ENCODE measurements around the gene CIRBP.
A peak's percentile ranks its signal among the peaks of the same experiment; 100 is the strongest.

The CIRBP gene

DNA sequence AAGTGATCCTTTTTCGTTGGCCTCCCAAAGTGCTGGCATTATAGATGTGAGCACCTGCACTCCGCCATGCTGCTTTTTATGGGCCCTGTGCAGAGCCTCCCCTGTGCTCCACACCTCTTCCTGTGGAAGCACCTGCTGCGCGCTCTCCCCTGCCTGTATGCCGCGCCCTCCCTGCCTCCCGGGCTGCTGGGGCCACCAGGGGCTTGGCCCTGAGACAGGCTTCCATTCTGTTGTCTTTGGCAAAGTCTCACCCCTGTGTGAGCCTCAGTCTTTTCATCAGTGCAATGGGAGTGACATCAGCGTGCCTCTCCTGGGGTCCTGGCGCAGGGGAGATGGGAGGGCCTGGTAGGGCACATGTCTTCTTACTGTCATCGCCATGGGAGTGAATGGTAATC, 7.5 kb downstream of the CIRBP start:
- no peak for DNase-seq

DNA sequence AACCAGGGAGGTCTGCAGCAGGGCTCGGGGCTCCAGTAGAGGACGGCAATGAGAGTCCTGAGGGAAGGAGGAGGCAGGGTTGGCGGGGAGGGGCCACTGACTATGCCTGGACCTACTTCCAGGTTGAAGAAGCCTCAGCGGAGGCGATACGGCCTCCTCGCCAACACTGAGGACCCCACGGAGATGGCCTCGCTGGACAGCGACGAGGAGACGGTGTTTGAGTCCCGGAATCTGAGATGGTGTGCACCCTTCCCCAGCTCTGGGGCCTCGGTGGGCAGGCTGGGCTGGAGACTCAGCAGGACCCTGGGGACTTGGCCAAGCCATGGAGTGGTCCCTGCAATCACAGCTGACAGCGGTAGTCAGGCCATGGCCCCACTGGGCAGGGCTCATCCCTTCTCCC, 7.9 kb downstream of the CIRBP start:
- no peak for DNase-seq

DNA sequence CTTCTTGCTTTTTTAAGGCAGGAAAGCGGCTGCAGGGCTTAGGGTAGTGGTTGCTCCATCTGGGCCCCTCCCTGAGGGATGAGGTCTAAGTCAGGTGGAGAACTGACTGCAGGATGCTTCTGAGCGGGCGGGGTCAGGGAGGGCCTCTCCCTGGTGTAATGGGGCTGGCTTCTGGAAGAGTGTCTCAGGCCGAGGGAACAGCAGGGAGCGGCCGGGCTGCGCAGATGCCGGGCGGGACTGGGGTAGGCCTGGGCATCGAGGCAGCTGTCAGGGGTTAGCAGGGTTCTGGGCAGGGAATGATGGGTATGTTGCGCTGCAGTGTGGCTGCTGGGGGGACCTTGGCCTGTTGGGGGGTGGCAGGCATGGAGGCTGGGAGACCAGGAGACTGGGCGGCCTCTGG, 8.9 kb downstream of the CIRBP start:
- no peak for DNase-seq

DNA sequence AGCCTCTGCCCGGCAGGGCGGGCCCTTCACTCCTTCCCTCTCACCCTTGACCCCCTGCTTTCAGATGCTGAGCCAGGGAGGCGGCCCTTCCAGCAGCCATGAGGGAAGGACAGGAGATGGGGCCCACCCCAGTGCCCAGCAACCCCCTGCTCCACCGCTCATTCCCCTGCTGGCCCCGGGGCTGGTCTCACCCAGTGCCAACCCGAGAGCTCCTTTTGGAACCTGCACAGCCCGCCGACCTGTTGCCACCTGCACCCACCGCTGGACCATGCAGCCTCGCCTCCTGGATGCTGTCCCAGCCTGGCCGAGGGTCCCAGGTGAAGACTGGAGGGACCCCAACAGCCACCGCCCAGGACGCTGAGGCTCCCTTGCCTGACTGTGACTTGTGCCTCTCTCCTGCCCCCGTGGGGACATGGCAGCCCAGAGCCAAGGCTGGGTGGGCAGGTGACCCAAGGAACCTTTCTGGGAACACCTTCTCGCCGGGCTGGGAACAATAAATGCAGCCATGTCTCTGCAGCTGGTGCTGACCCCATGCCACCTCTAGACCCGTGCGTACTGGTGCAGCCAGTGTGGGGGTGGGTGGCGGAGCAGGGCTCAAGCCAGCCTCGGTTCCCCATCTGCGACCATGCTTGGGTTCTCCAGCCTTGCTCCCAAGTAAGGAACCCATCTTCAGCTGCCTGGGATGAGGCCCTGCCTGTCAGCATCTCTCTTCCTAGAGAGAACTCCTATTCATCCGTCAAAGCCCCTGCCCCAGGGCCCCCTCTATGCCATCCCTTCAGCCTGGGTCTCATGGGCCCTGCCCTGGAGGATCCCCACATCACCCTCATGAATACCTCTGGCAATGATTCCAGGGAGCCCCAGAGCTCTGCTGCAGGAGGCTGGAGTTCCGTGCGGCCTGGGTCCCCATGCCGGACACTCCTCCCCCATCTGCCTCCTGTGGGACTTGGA, 9.9 kb downstream of the CIRBP start:
- no peak for DNase-seq

DNA sequence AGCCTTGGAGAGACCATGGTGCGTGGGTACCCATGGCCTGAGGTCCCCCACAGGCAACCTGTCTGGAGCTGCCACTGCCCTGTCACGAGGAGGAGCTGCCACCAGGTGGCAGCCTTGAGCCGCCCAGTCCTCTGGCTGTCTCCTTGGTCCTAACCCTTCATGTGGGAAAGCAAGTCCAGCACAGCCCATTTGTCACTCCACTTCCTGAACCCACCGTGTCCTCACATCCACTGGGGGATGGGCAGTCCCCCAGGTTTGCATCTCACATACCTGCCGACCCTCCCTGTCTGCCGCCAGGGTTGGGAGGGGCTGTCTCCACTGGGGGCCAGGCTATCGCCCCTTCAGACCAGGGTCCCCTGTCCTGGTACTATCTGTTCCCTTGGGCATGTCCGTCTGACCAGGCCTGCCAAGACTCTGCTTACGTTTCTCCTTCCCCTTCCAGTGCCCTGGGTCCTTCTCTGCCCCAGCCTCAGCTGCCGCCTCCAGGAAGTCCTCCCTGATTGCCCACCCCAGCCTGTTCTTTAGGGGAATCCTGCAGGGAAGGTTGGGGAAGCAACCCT, 10.7 kb downstream of the CIRBP start:
- DNase-seq: peak in 54 of 56 donors; percentile 27 to 89 (median 70)

DNA sequence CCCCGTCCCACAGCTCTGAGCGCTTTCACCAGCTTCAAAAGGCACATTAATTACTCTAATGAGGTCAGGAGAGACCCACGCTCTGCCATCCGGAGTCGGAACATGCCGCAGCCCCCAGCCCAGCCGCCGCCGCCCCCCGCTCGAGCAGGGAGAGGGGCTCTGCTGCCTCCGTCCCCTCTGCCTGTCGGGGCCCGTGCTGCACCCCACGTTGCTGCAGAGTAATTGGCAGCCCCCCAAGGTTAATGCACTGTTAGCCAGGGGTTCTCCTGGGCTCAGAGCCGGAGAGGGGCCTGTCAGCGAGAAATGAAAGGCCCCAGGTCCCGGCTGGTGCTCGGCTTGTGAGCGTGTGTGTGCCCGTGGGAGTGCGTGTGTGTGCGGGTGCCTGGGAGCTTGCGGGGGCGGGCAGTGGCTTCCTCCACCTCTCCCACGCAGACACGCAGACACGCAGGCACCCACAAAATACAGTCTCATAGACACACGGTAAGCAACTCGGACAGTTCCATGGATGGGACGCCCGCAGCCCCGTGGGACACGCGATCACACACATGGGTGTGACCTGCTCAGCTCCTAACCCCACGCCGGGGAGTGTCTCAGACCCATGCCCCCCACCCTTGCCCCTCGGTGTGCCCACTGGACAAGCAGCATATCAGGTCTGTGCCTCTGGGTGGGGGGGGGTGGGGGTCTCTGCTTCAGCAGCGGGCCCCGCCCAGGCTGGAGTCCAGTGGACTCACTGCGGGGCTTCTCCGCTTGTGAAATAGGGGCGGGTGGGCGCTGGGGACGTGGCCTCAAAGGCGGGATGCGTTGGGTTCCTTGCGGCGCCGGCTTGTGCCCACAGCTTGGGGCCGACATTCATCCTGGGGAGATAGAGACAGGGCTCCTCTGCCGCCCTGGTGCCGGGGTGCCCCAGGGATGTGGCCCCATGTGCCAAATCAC, 11.8 kb downstream of the CIRBP start:
- DNase-seq: peak in 1 of 56 donors; percentile 19

DNA sequence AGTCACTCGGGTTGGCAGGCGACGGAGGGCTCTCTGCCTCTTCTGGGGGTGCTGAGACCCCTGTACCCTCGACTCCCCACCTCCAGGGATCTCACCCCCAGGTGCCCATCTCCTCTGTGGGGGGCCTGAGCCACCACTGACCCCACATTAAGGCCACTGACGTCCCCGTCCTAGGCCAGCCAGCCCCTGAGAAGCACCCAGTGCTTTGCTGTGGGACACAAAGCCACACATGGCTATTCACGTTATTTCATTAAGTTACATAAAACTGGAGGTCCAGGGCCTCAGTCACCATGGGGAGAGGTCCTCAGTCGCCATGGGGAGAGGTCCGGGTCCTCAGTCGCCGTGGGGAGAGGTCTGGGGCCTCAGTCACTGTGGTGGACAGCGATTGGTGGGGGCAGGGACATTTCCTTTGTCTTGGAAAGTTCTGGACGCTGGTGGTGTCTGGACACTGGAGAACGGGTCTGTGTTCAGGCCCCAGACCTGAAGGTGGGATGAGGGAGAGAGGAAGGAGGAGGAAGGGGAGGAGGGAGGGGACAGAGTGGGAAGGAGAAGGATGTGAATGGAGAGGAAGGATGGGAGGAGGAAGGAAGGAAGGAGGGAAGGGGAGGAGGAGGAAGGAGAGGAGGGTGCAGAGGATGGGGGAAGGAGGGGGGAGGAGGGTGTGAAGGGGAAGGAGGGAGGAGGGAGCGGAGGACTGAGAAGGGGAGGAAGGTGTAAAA, 12.6 kb downstream of the CIRBP start:
- DNase-seq: no peak

DNA sequence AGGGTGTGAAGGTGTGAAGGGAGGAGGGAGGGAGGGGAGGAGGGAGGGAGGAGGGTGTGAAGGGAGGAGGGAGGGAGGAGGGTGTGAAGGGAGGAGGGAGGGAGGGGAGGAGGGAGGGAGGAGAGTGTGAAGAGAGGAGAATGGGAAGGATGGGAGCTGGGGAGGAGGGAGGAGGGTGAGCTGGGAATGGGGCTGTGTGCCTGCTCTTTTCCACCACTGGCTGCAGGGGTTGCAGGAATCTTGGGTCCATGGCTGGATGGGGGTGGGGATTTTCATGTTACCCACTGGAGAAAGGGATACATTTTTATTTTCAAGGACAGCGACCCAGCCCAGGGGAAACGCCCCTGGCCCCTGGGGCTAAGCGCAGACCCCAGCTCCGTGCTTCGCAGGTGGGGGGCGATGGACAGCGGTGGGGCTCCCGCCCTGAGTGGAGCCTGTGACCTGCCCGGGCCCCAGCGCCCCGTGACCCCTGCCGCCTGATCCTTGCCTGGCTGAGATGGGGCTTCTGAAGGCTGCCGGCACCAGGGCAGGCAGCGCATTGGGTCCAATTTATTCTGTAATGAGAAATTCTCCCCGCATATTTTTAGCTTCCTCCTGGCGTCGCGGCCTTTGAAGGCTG, 13.6 kb downstream of the CIRBP start:
- no peak for DNase-seq

DNA sequence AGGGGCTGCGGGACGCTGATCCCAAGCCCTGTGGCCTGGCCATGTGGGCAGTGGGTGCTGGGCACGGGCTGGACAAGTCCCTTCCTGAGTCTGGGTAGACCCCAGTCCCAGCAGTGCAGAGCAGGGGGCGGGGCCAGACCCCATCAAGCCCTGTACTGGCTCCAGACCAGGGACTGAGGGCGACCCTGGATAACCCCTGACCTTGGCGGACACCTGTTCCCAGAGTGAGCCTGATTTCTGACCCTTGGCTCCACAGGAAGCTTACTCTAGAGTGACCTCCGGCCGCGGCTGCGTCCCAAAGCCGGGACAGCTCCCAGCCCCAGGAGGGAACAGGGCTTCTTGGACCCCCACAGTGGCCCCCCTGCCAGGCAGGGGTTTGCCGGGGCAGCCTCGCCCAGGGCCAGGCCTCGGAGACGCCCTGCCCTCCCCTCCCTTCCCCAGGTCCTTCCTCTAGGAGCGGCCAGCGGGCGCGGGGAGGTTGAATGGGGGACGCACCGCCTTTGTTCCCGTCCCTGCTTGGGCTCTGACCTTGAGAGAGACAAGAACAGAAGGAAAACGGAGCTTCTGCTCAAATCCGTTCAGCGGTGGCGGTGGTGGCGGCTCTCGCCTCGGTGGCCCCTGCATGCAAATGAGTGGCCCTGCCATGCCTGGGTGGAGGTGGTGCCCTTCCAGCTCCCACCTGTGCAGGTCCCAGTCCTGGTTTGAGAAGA, 14.2 kb downstream of the CIRBP start:
- DNase-seq: no peak

DNA sequence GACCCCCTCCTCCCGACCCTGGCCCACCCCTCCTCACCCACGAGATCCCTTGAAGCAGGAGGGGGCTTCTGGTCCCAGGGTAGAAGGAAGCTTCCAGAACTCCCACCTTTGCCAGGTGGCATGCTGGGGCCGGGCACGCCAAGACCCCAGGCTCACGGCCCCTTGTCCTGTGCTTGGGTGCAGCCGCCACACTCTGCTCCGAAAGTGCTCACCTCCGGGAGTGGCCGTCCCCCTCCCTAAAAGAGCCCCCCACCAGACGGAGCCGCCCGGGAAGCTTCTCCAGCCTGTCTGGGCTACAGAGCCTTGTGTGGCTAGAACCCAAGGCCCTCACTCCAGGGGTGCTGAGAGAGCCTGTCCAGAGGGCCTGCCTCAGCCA, 14.8 kb downstream of the CIRBP start:
- DNase-seq: no peak

DNA sequence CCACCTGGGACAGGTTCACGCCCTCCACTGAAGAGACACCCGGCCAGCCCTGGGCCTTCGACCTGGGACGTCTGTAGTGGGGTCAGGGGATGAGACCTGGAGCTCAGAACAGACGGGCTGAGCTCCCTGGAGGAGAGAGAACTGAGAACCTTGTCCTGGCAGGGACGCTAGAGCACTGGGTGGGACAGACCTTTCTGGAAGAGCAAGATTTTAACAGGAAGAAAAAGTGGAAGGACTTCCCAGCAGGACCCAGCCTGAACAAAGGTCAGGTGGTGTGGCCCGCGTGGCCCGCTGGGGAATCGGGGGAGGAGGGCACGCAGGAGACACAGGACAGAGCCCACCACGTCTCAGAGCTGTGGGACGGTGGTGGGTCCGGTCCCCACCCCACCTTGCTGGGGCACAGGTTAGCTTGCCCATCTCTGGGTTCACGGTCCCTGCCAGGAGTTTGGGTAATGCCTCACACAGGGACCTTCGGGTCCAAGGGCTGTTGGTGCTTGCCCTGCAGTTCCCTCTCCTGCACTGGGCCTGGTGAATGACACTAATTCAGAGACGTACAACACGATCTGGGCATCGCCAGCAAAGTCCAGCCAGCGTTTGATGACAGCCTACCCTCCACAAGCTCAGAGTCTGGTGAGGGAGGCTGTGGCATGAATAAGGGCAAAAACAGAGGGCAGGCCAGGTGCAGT, 15.3 kb downstream of the CIRBP start:
- no peak for DNase-seq

DNA sequence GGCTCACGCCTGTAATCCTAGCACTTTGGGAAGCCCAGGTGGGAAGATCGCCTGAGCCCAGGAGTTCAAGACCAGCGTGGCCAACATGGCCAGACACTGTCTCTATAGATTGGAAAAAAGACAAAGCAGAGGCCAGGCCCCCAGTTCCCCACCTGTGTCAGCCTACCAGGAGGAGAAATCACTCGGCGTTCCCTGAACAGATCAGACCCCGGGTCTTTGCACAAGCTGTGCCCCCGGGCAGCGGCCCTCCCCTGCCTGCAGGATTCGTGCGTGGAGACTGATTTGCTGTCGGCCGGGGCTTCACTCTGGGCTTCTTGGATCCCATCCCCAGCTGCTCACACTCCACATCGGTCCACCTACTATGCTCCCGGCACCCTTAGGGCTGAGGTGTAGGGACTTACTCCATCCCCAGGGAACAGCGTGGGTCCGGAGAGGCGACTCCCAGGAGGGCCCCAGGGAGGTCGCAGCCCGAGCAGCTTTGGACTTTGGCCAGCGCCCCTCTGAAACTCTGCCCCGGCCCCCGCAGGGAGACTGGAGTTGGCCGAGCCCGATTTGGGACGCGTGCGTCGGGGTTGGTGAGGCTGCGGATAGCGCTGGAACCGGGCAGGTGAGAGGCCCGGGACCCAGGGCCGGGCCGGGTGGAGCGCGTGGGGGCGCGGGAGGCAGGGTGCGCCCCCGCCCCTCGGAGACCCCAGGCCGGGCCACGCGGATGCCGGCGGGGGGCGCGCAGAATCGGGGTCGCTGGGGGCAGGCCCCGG, 16.0 kb downstream of the CIRBP start:
- peak in 1 of 56 donors; percentile 37 for DNase-seq

DNA sequence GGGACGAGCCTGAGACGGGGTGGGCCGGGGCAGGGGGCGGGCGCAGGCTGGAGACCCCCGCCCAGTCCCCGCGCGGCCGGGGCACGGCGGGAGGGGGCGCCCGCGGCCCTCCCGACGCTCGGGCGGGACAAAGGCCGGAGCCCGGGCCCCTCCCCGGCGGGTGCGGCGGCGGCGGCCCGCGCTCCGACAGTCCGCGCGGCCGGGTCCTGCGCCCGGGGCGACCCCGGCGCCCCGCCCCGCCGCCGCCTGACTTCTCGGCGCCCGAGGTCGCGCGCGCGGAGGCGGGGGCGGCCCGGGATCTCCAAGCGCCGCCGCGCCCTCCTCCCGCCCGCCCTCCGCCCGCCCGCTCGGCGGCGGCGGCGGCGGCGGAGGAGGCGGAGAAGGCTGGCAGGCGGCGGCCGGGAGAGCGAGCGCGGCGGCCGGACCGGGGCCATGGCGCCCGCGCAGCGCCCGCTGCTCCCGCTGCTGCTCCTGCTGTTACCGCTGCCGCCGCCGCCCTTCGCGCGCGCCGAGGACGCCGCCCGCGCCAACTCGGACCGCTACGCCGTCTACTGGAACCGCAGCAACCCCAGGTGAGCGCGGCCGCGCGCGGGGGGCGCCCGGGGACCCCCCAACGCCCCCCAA, 16.7 kb downstream of the CIRBP start, which contains the start of gene EFNA2:
EFNA2 (plus strand) TSS at position 137 of the 624 bp plus-strand sequence; CDS start at position 433, 296 bp downstream.
- DNase-seq: no peak

DNA sequence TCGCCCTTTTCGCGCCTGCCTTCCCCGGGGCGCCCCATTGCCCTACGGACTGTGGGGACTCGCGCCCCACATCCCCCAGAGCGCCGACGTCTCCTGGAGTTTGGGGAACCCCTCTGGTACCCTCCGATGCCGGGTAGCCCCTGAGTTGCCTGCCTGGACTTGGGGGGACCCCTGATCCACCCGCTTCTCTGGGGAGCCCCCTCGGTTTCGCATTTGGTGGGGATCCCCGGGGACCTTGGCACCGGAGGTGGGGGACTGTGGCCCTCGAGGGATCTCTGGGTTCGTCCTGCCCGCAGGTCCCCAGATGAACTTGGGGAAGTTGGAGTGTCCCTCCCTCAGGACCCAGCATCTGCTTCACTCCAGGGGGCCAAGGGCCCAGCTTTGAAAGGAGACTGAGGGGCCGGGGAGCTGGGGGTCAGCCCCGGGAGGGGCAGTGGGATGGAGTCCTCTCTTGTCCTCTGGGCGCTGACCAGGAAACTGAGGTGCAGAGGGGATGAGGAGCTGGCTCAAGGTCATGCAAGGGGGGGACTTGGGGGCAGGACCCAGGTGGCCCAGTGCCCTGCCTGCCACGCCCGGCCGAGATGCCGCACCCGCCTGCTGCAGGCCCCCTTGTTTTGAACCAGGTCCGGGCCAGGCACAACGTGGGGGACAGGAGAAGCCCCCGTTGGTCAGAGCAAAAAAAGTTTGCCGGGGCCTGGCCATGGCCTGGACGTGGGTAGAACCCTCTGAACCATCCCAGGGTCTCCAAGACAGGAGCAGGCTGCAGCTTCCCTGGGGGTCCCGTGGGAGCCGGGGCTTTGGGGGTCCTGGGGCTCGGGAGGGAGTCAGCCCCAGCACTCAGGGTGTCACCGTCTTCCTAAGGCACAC, 17.6 kb downstream of the CIRBP start:
- no peak for DNase-seq

DNA sequence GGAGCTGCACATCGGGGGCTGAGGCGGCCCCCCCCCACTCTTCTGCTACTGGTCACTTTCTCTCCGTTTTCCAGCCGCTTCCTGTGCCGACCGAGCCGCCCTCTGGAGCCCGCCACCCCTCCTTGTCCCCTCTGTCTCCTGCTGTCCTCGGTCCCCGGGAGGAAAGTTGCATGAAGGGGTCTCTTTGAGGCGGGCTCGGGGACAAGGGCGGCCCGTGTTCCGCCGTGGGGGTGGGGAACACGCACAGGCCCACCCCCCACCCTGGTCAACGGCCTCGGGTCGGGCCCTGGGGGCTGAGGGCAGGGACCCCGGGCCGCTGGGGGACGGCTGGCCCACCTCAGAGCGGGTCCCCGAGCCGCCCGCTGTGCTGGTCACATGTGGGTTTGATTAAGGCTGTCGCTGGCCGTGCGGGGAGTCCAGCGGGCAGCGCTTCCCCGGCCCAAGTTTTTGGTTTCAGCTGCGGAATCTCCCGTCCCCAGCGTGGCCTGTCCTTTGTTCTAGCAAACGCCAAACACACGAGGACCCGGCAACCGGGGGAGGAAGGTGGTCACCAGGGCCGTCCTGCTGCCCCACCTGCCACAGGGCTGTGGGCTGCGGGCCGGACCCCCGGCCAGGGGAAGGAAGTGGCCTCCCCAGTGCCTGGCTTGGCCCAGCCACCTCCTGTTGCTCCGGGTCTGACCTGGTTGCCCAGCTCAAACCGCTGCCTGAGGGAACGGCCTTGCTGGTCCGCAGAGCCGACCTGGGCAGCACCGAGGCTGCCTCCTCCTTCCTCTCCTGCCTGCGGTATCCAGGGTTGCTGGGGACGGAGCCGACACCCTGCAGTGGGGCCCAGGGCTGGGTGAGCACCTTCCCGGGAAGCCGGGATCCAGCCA, 18.5 kb downstream of the CIRBP start:
- DNase-seq: no peak

DNA sequence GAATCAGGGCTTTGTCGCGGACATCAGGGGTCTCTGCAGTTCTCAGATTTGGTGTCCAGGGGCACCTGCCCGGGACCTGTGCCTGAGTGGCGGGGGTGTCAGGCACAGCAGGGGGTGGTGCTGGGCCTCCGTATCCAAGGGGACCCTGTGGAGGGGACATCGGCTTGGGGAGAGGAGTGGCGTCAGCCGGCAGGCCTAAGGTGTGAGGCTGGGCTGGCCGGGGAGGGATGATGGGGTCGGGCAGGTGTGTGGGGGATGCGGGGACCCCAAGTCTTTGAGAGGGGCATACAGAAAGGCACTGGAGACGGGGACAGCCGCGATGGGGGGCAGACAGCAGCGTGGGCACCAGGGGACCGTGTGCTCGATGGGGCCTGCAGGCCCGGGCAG, 19.1 kb downstream of the CIRBP start:
- no peak for DNase-seq
